ENCODE results near the gene EXOC1L.

Gene EXOC1L

GRCh38 chr4:55807556-55807955 lies 12.0 kb upstream of the EXOC1L start:
- Histone ChIP-seq H3K9me3 (ENCODE audit: control insufficient read depth, low read length) (no peaks in the 10 kb centered on the region), H3K4me1 (ENCODE audit: control insufficient read depth, insufficient read depth, low read length, poor library complexity, severe bottlenecking) (no peaks in the 10 kb centered on the region), H3K27ac (ENCODE audit: low read depth, low read length, severe bottlenecking) (no peak overlapping the region), H3K4me3 (ENCODE audit: extremely low read depth, insufficient read depth, low read length, poor library complexity, severe bottlenecking) (no peak overlapping the region), H3K36me3 (ENCODE audit: control insufficient read depth, insufficient read depth, low read length) (no peaks in the 10 kb centered on the region)

GRCh38 chr4:55808186-55808585 lies 11.4 kb upstream of the EXOC1L start:
- no peaks in the 10 kb centered on the region for H3K4me1 ChIP-seq (ENCODE audit: control insufficient read depth, insufficient read depth, low read length, poor library complexity, severe bottlenecking)
- WGBS, 2 experiments (ENCODE audit: insufficient coverage in 2 of 2): no CpG with 5 or more reads among the region's 2 CpGs
- no peaks in the 10 kb centered on the region for H3K9me3 ChIP-seq (ENCODE audit: control insufficient read depth, low read length)
- no peak overlapping the region for H3K27ac ChIP-seq (ENCODE audit: low read depth, low read length, severe bottlenecking)
- no peaks in the 10 kb centered on the region for H3K36me3 ChIP-seq (ENCODE audit: control insufficient read depth, insufficient read depth, low read length)
- no peak overlapping the region for H3K4me3 ChIP-seq (ENCODE audit: extremely low read depth, insufficient read depth, low read length, poor library complexity, severe bottlenecking)

GRCh38 chr4:55808632-55809031 lies 11.0 kb upstream of the EXOC1L start:
- no peak overlapping the region for H3K27ac ChIP-seq (ENCODE audit: low read depth, low read length, severe bottlenecking)
- no peaks in the 10 kb centered on the region for H3K36me3 ChIP-seq (ENCODE audit: control insufficient read depth, insufficient read depth, low read length)
- no peak overlapping the region for H3K4me3 ChIP-seq (ENCODE audit: extremely low read depth, insufficient read depth, low read length, poor library complexity, severe bottlenecking)
- no peaks in the 10 kb centered on the region for H3K9me3 ChIP-seq (ENCODE audit: control insufficient read depth, low read length)
- H3K4me1 ChIP-seq (ENCODE audit: control insufficient read depth, insufficient read depth, low read length, poor library complexity, severe bottlenecking): no peaks in the 10 kb centered on the region
- 75 to 93% methylated on average over 4 to 5 of the region's 5 CpGs for WGBS, 2 experiments (ENCODE audit: insufficient coverage in 2 of 2)

GRCh38 chr4:55817691-55818090 lies 1.9 kb upstream of the EXOC1L start:
- H3K4me3 ChIP-seq (ENCODE audit: extremely low read depth, insufficient read depth, low read length, poor library complexity, severe bottlenecking): no peak overlapping the region
- H3K9me3 ChIP-seq (ENCODE audit: control insufficient read depth, low read length): no peaks in the 10 kb centered on the region
- H3K4me1 ChIP-seq (ENCODE audit: control insufficient read depth, insufficient read depth, low read length, poor library complexity, severe bottlenecking): no peaks in the 10 kb centered on the region
- H3K36me3 ChIP-seq (ENCODE audit: control insufficient read depth, insufficient read depth, low read length): no peaks in the 10 kb centered on the region
- H3K27ac ChIP-seq (ENCODE audit: low read depth, low read length, severe bottlenecking): no peak overlapping the region
- 90 to 100% methylated on average over 3 of the region's 3 CpGs for WGBS, 2 experiments (ENCODE audit: insufficient coverage in 2 of 2)

GRCh38 chr4:55820279-55820678 lies 689 bp downstream of the EXOC1L start:
- Histone ChIP-seq H3K36me3 (ENCODE audit: control insufficient read depth, insufficient read depth, low read length) (no peaks in the 10 kb centered on the region), H3K4me3 (ENCODE audit: extremely low read depth, insufficient read depth, low read length, poor library complexity, severe bottlenecking) (no peak overlapping the region)
- no CpG with 5 or more reads among the region's 2 CpGs for WGBS, 2 experiments (ENCODE audit: insufficient coverage in 2 of 2)

GRCh38 chr4:55822329-55822728 lies 2.7 kb downstream of the EXOC1L start:
- Histone ChIP-seq H3K36me3 (ENCODE audit: control insufficient read depth, insufficient read depth, low read length) (no peaks in the 10 kb centered on the region), H3K4me1 (ENCODE audit: control insufficient read depth, insufficient read depth, low read length, poor library complexity, severe bottlenecking) (no peaks in the 10 kb centered on the region), H3K27ac (ENCODE audit: low read depth, low read length, severe bottlenecking) (no peak overlapping the region), H3K9me3 (ENCODE audit: control insufficient read depth, low read length) (no peaks in the 10 kb centered on the region), H3K4me3 (ENCODE audit: extremely low read depth, insufficient read depth, low read length, poor library complexity, severe bottlenecking) (no peak overlapping the region)
- 86% methylated on average over 1 of the region's 3 CpGs; no CpG with 5 or more reads in 1 of the 2 experiments for WGBS, 2 experiments (ENCODE audit: insufficient coverage in 2 of 2)

More at GRCh38 chr4:55820279-55820678, 689 bp downstream of the EXOC1L start:
- Histone ChIP-seq H3K9me3 (ENCODE audit: control insufficient read depth, low read length) (no peaks in the 10 kb centered on the region), H3K27ac (ENCODE audit: low read depth, low read length, severe bottlenecking) (no peak overlapping the region), H3K4me1 (ENCODE audit: control insufficient read depth, insufficient read depth, low read length, poor library complexity, severe bottlenecking) (no peaks in the 10 kb centered on the region)

- Histone ChIP-seq H3K4me1 (ENCODE audit: control insufficient read depth, insufficient read depth, low read length, poor library complexity, severe bottlenecking) (no peaks in the 10 kb centered on the region), H3K4me3 (ENCODE audit: extremely low read depth, insufficient read depth, low read length, poor library complexity, severe bottlenecking) (no peak overlapping the region), H3K27ac (ENCODE audit: low read depth, low read length, severe bottlenecking) (no peak overlapping the region), H3K9me3 (ENCODE audit: control insufficient read depth, low read length) (no peaks in the 10 kb centered on the region), H3K36me3 (ENCODE audit: control insufficient read depth, insufficient read depth, low read length) (no peaks in the 10 kb centered on the region)
- 71 to 85% methylated on average over 1 of the region's 2 CpGs for WGBS, 2 experiments (ENCODE audit: insufficient coverage in 2 of 2)
Measured at GRCh38 chr4:55824865-55825264, 5.3 kb downstream of the EXOC1L start.

GRCh38 chr4:55826986-55827385 lies 7.4 kb downstream of the EXOC1L start:
- Histone ChIP-seq H3K4me1 (ENCODE audit: control insufficient read depth, insufficient read depth, low read length, poor library complexity, severe bottlenecking) (no peaks in the 10 kb centered on the region), H3K4me3 (ENCODE audit: extremely low read depth, insufficient read depth, low read length, poor library complexity, severe bottlenecking) (no peak overlapping the region), H3K9me3 (ENCODE audit: control insufficient read depth, low read length) (no peaks in the 10 kb centered on the region), H3K36me3 (ENCODE audit: control insufficient read depth, insufficient read depth, low read length) (no peaks in the 10 kb centered on the region), H3K27ac (ENCODE audit: low read depth, low read length, severe bottlenecking) (no peak overlapping the region)

GRCh38 chr4:55827582-55827981 lies 8.0 kb downstream of the EXOC1L start:
- no peaks in the 10 kb centered on the region for H3K36me3 ChIP-seq (ENCODE audit: control insufficient read depth, insufficient read depth, low read length)
- H3K27ac ChIP-seq (ENCODE audit: low read depth, low read length, severe bottlenecking): no peak overlapping the region
- WGBS, 2 experiments (ENCODE audit: insufficient coverage in 2 of 2): no CpG with 5 or more reads among the region's 2 CpGs
- H3K4me3 ChIP-seq (ENCODE audit: extremely low read depth, insufficient read depth, low read length, poor library complexity, severe bottlenecking): no peak overlapping the region
- no peaks in the 10 kb centered on the region for H3K4me1 ChIP-seq (ENCODE audit: control insufficient read depth, insufficient read depth, low read length, poor library complexity, severe bottlenecking)
- no peaks in the 10 kb centered on the region for H3K9me3 ChIP-seq (ENCODE audit: control insufficient read depth, low read length)

- Histone ChIP-seq H3K27ac (ENCODE audit: low read depth, low read length, severe bottlenecking) (no peak overlapping the region), H3K9me3 (ENCODE audit: control insufficient read depth, low read length) (no peaks in the 10 kb centered on the region), H3K36me3 (ENCODE audit: control insufficient read depth, insufficient read depth, low read length) (no peaks in the 10 kb centered on the region), H3K4me3 (ENCODE audit: extremely low read depth, insufficient read depth, low read length, poor library complexity, severe bottlenecking) (no peak overlapping the region), H3K4me1 (ENCODE audit: control insufficient read depth, insufficient read depth, low read length, poor library complexity, severe bottlenecking) (no peaks in the 10 kb centered on the region)
- 100% methylated on average over 1 of the region's 3 CpGs for WGBS, 2 experiments (ENCODE audit: insufficient coverage in 2 of 2)
Measured at GRCh38 chr4:55830048-55830447, 10.5 kb downstream of the EXOC1L start.

- Histone ChIP-seq H3K36me3 (ENCODE audit: control insufficient read depth, insufficient read depth, low read length) (no peaks in the 10 kb centered on the region), H3K9me3 (ENCODE audit: control insufficient read depth, low read length) (no peaks in the 10 kb centered on the region), H3K4me1 (ENCODE audit: control insufficient read depth, insufficient read depth, low read length, poor library complexity, severe bottlenecking) (no peaks in the 10 kb centered on the region), H3K4me3 (ENCODE audit: extremely low read depth, insufficient read depth, low read length, poor library complexity, severe bottlenecking) (no peak overlapping the region), H3K27ac (ENCODE audit: low read depth, low read length, severe bottlenecking) (no peak overlapping the region)
- WGBS, 2 experiments (ENCODE audit: insufficient coverage in 2 of 2): 83 to 91% methylated on average over 3 to 4 of the region's 4 CpGs
Measured at GRCh38 chr4:55830716-55831115, 11.1 kb downstream of the EXOC1L start.
